Stimulated activated naive B cell treated with anti-CD40 and anti-IgM and Interleukin-4, amounts not matched to agents 10 μg/mL and 1 μg/mL and 100 μg/mL, for 72 hours (primary cell): Measurements from ENCODE around the gene ST3GAL3.

ENCODE experiments used
- ATAC-seq, 2 donors: fragments of 150-1000 bp; cut with Tn5 transposase; replicated peaks; 2 replicates each; pipeline ENCODE4 v1.10.0; 2021; ENCODE audit warnings: moderate library complexity in 1 of 2
- DNase-seq: peaks from one replicate; pipeline ENCODE4 v3.0.0; 2021
- H3K27ac Mint-ChIP-seq: one replicate; pipeline ENCODE4 v1.8.0; 2022; ENCODE audit warnings: mild to moderate bottlenecking, mixed read lengths
- H3K27me3 Mint-ChIP-seq, 2 donors: one replicate each; pipeline ENCODE4 v1.8.0; 2022; ENCODE audit warnings: mixed read lengths in 2 of 2
- H3K36me3 Mint-ChIP-seq, 2 donors: one replicate each; pipeline ENCODE4 v1.8.0; 2022; ENCODE audit warnings: mixed read lengths in 2 of 2, mild to moderate bottlenecking in 1 of 2
- H3K4me1 Mint-ChIP-seq, 2 donors: one replicate each; pipeline ENCODE4 v1.8.0; 2022; ENCODE audit warnings: mixed read lengths in 2 of 2, mild to moderate bottlenecking in 1 of 2
- H3K4me3 Mint-ChIP-seq, 2 donors: one replicate each; pipeline ENCODE4 v1.8.0; 2022; ENCODE audit warnings: mild to moderate bottlenecking in 2 of 2, mixed read lengths in 2 of 2, moderate library complexity in 1 of 2
- H3K9me3 Mint-ChIP-seq, 2 donors: one replicate each; pipeline ENCODE4 v1.8.0; 2022; ENCODE audit warnings: mixed read lengths in 2 of 2, mild to moderate bottlenecking in 1 of 2

The ST3GAL3 gene

DNA sequence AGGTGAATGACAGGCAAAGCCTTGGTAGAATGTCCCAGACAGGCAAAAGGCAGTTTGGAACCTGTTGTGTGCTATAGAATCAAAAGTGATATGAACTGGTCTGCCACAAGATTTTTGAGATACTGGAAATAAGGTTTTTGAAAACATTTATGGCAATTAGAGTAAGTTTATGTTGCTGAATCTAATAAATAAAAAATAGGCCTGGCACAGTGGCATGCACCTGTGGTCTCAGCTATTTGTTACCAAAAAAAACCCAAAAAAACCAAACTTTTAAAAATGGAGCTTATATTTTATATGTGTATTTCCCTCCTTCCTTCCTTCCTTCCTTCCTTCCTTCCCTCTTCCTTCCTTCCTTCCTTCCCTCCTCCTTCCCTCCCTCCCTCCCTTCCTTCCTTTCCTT, 149.8 kb downstream of the ST3GAL3 start:
- Mint-ChIP-seq H3K4me3 (no peak overlapping the region), H3K27me3 (no peaks in the 10 kb centered on the region), H3K36me3 (peaks cover 23 to 35% of the 10 kb centered on the region in 2 donors)

GRCh38 chr1:43858324-43858723, 151.0 kb downstream of the ST3GAL3 start:
- Mint-ChIP-seq H3K4me1 (peaks cover 0 to 3% of the 10 kb centered on the region in 2 donors), H3K27me3 (no peaks in the 10 kb centered on the region), H3K9me3 (peaks cover 0 to 1% of the 10 kb centered on the region in 2 donors), H3K36me3 (peaks cover 30 to 38% of the 10 kb centered on the region in 2 donors), H3K27ac (no peak overlapping the region), H3K4me3 (no peak overlapping the region)
- DNase-seq, result no peak
- ATAC-seq, result no peak

More for the DNA sequence above, 149.8 kb downstream of the ST3GAL3 start:
- no peak for ATAC-seq
- peaks cover 4 to 5% of the 10 kb centered on the region in 2 donors for H3K4me1 Mint-ChIP-seq
- no peak overlapping the region for H3K27ac Mint-ChIP-seq
- H3K9me3 Mint-ChIP-seq, result peaks cover 0 to 1% of the 10 kb centered on the region in 2 donors
- DNase-seq, result no peak

DNA sequence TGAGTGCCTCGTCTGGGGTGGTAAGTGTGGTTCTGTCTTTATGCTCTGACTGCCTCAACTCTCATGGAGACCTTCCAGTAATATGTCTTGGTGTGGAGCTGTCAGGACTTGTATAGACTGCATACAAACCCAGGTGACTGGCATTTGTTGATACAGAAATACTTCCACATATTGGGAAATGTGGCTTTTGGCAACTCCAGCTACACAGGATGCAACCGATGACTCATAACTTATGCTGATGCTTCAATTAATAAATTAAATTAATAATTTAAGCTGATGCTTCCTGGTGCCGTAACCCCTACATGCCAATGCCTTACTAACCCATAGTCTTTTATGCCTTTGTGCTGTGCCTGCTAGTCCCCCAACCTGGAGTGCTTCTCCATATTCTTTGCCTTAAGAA, 154.0 kb downstream of the ST3GAL3 start:
- H3K27me3 Mint-ChIP-seq, result no peaks in the 10 kb centered on the region
- H3K9me3 Mint-ChIP-seq, result peaks cover 0 to 1% of the 10 kb centered on the region in 2 donors
- no peak overlapping the region for H3K27ac Mint-ChIP-seq
- no peak overlapping the region for H3K4me3 Mint-ChIP-seq
- H3K4me1 Mint-ChIP-seq, result no peaks in the 10 kb centered on the region
- DNase-seq (no peak), ATAC-seq (no peak)
- H3K36me3 Mint-ChIP-seq, result peaks cover 23 to 32% of the 10 kb centered on the region in 2 donors

DNA sequence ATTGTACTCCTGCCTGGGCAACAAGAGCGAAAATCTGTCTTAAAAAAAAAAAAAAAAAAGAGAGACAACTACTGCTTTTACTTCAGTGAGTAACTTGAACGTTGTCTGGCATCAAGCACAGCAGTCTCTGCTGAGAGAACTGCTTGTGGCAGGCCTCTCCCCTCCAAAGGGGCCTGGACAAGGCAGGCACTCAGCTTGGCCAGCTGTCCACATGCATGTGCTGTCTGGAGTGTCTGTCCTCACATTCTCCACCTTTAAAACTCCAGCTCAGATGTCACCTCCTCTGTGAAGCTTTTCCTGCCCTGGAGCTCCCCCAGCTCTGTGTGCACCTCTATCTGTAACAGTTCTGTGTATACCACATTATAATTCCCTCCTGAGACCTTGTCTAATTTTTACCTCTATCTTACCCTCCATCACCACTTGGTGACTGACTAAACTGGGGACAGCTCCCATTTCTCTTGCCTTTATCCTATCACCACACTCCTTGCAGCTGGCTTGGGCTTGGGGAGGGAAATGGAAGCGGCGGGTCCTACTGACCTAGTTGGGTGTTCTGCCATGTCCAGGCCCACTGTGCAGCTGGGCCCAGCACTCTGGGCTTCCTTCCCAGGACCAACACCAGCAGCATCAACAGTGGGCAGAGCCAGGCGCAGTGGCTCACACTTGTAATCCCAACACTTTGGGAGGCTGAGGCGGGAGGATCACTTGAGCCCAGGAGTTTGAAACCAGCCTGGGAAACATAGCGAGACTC, 154.8 kb downstream of the ST3GAL3 start:
- H3K4me1 Mint-ChIP-seq, result no peaks in the 10 kb centered on the region
- peaks cover 0 to 1% of the 10 kb centered on the region in 2 donors for H3K9me3 Mint-ChIP-seq
- H3K4me3 Mint-ChIP-seq, result no peak overlapping the region
- DNase-seq (no peak), ATAC-seq (no peak)
- no peaks in the 10 kb centered on the region for H3K27me3 Mint-ChIP-seq
- no peak overlapping the region for H3K27ac Mint-ChIP-seq
- H3K36me3 Mint-ChIP-seq, result peaks cover 18 to 30% of the 10 kb centered on the region in 2 donors

- Mint-ChIP-seq H3K36me3 (peaks cover 16 to 24% of the 10 kb centered on the region in 2 donors), H3K27ac (no peak overlapping the region), H3K4me3 (no peak overlapping the region), H3K27me3 (no peaks in the 10 kb centered on the region), H3K9me3 (no peaks in the 10 kb centered on the region), H3K4me1 (no peaks in the 10 kb centered on the region)
- no peak for DNase-seq
- ATAC-seq, result no peak
Observed at GRCh38 chr1:43864111-43865045, 157.0 kb downstream of the ST3GAL3 start.

DNA sequence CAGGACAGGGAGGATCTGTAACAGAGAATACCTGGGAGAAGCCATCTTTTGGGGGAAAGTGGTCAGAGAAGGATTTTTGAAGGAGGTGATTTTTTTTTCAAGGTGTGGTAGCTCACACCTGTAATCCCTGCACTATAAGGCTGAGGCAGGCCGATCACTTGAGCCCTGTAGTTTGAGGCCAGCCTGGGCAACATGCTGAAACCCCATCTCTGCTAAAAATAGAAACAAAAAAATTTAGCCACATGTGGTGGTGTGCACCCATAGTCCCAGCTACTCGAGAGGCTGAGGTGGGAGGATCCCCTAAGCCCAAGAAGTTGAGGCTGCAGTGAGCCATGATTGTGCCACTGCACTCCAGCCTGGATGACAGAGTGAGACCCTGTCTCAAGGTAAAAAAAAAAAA, 158.9 kb downstream of the ST3GAL3 start:
- DNase-seq (no peak), ATAC-seq (no peak)
- H3K36me3 Mint-ChIP-seq, result peaks cover 14 to 19% of the 10 kb centered on the region in 2 donors
- H3K4me1 Mint-ChIP-seq, result peaks cover 1 to 5% of the 10 kb centered on the region in 2 donors
- no peak overlapping the region for H3K27ac Mint-ChIP-seq
- no peaks in the 10 kb centered on the region for H3K27me3 Mint-ChIP-seq
- H3K9me3 Mint-ChIP-seq, result no peaks in the 10 kb centered on the region
- H3K4me3 Mint-ChIP-seq, result no peak overlapping the region

DNA sequence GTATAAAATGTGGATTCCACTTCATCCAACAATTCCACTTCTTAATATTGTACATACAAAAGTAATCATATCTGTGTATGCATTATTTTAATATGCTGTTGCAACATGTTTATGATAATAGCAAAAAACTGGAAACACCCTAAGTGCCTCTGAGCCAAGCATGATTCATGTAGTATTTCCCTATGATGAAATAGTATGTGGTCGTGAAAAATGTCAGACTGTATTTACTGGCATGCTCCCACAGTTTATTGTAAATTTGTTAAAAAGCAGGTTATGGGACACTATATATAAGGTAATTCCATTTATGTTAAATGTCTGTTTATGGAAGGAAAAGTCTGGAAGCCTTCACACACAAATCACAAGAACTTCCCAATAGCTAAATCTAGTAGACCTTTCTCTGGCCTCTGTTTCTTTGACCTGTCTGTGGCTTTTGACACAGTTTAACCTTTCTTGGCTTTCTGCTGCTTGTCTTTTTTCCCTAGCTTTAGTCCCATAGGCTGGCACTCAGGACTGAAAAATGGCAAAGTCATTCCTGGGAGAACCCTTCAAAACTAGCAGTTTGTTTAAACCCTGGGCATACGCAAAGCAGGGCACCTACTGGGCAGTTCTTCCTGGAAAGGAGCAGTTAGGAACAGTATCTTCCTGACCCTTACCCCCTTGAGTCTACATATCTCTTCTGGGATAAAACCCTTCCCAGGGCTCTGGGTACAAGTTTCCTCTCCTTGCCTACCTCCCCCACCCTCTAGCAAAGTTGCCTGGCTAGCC, 160.8 kb downstream of the ST3GAL3 start:
- no peak overlapping the region for H3K27ac Mint-ChIP-seq
- no peak overlapping the region for H3K4me3 Mint-ChIP-seq
- H3K9me3 Mint-ChIP-seq, result no peaks in the 10 kb centered on the region

GRCh38 chr1:43868741-43869067, 161.4 kb downstream of the ST3GAL3 start:
- Mint-ChIP-seq H3K36me3 (peaks cover 5 to 13% of the 10 kb centered on the region in 2 donors), H3K4me3 (no peak overlapping the region), H3K4me1 (peaks cover 2 to 5% of the 10 kb centered on the region in 2 donors), H3K27ac (no peak overlapping the region), H3K27me3 (no peaks in the 10 kb centered on the region), H3K9me3 (no peaks in the 10 kb centered on the region)
- DNase-seq (no peak), ATAC-seq (no peak)

More for the DNA sequence above, 160.8 kb downstream of the ST3GAL3 start:
- Mint-ChIP-seq H3K36me3 (peaks cover 7 to 13% of the 10 kb centered on the region in 2 donors), H3K4me1 (peaks cover 2 to 5% of the 10 kb centered on the region in 2 donors), H3K27me3 (no peaks in the 10 kb centered on the region)
- ATAC-seq (no peak), DNase-seq (no peak)

DNA sequence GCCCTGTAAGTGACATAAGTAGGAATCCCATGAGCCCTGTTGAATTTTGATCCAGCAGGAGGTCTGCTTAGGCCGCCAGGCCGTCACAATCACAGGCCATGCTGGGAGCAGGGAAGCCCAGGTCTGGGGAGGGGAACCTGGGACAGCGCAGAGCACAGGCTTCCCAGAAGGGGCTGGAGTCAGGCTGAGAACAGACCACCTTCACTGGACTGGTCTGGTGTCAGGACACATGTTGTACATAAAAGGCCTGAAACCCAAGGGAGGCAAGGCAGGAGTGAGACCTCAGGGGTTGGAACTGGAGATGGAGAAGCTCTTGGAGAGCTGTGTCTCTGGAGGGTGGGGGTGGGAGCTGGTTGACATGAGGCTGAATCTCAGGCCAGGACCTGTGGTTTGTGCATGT, 163.0 kb downstream of the ST3GAL3 start:
- H3K4me1 Mint-ChIP-seq, result peaks cover 2 to 5% of the 10 kb centered on the region in 2 donors
- DNase-seq (no peak), ATAC-seq (no peak)
- H3K27me3 Mint-ChIP-seq, result no peaks in the 10 kb centered on the region
- peaks cover 0 to 9% of the 10 kb centered on the region in 2 donors for H3K36me3 Mint-ChIP-seq
- no peak overlapping the region for H3K4me3 Mint-ChIP-seq
- no peaks in the 10 kb centered on the region for H3K9me3 Mint-ChIP-seq
- H3K27ac Mint-ChIP-seq, result peak overlapping the region; percentile 4

DNA sequence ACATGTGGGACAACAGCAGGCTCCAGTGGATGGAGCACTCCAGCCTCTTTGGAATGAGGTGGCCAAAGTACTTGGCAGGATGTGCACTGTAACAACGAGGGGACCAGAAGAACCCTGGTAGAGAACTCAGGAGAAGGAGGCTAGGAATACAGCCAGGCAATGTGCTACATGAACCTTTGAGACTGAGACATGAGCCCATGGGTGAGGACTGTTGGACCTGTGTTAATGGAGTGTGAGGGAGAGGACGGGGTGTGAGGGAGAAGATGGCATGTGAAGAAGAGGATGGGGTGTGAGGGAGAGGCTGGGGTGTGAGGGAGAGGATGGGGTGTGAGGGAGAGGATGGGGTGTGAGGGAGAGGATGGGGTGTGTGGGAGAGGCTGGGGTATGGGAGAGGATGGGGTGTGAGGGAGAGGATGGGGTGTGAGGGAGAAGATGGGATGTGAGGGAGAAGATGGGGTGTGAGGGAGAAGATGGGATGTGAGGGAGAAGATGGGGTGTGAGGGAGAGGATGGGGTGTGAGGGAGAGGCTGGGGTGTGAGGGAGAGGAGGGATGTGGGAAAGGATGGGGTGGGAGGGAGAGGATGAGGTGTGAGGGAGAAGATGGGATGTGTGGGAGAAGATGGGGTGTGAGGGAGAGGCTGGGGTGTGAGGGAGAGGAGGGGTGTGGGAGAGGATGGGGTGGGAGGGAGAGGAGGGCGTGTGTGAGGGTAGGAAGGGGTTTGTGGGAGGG, 164.0 kb downstream of the ST3GAL3 start:
- H3K4me1 Mint-ChIP-seq, result peaks cover 2 to 5% of the 10 kb centered on the region in 2 donors
- no peaks in the 10 kb centered on the region for H3K9me3 Mint-ChIP-seq
- no peaks in the 10 kb centered on the region for H3K27me3 Mint-ChIP-seq
- H3K36me3 Mint-ChIP-seq, result peaks cover 0 to 7% of the 10 kb centered on the region in 2 donors
- no peak overlapping the region for H3K27ac Mint-ChIP-seq
- no peak for ATAC-seq
- no peak for DNase-seq
- H3K4me3 Mint-ChIP-seq, result no peak overlapping the region

GRCh38 chr1:43872280-43872679, 164.9 kb downstream of the ST3GAL3 start:
- DNase-seq (no peak), ATAC-seq (no peak)
- peaks cover 0 to 3% of the 10 kb centered on the region in 2 donors for H3K36me3 Mint-ChIP-seq
- H3K27me3 Mint-ChIP-seq, result no peaks in the 10 kb centered on the region
- no peaks in the 10 kb centered on the region for H3K9me3 Mint-ChIP-seq
- H3K4me1 Mint-ChIP-seq, result peaks cover 2 to 5% of the 10 kb centered on the region in 2 donors
- no peak overlapping the region for H3K4me3 Mint-ChIP-seq
- H3K27ac Mint-ChIP-seq, result no peak overlapping the region

- Mint-ChIP-seq H3K4me3 (no peak overlapping the region), H3K9me3 (no peaks in the 10 kb centered on the region), H3K4me1 (peaks cover 2 to 5% of the 10 kb centered on the region in 2 donors), H3K27me3 (no peaks in the 10 kb centered on the region), H3K36me3 (no peaks in the 10 kb centered on the region), H3K27ac (no peak overlapping the region)
- ATAC-seq, result no peak
- DNase-seq, result no peak
Observed at GRCh38 chr1:43873851-43874250, 166.5 kb downstream of the ST3GAL3 start.

- Mint-ChIP-seq H3K9me3 (no peaks in the 10 kb centered on the region), H3K36me3 (no peaks in the 10 kb centered on the region), H3K4me1 (peaks cover 2 to 5% of the 10 kb centered on the region in 2 donors), H3K4me3 (no peak overlapping the region), H3K27me3 (no peaks in the 10 kb centered on the region), H3K27ac (no peak overlapping the region)
- DNase-seq, result no peak
- no peak for ATAC-seq
Observed at GRCh38 chr1:43874716-43875115, 167.4 kb downstream of the ST3GAL3 start.
